HG03139 (cell line): ENCODE measurements around the gene RUNX1.
"Not testable (repeated sequence)": the region's sequence is repeated elsewhere in the genome, so short reads cannot be mapped to it uniquely, and the experiment has no call there.

Experiments
- ATAC-seq: cut with Tn5 transposase; IDR thresholded peaks from one replicate; pipeline ENCODE4 v1.9.1; 2021; ENCODE audit not compliant: unreplicated experiment

Gene RUNX1

GRCh38 chr21:34815831-34816705, 233.0 kb downstream of the RUNX1 start:
- no peak for ATAC-seq

- ATAC-seq, result no peak
Observed at GRCh38 chr21:34814529-34814951, 234.6 kb downstream of the RUNX1 start.

GRCh38 chr21:34813266-34813894, 235.7 kb downstream of the RUNX1 start:
- ATAC-seq, result no peak

- no peak for ATAC-seq
Observed at GRCh38 chr21:34812504-34813265, 236.4 kb downstream of the RUNX1 start.

- ATAC-seq, result no peak
Observed at GRCh38 chr21:34811368-34811767, 237.7 kb downstream of the RUNX1 start.

GRCh38 chr21:34810786-34811185, 238.3 kb downstream of the RUNX1 start:
- no peak for ATAC-seq

- no peak for ATAC-seq
Observed at GRCh38 chr21:34809822-34810221, 239.3 kb downstream of the RUNX1 start.

- no peak for ATAC-seq
Observed at GRCh38 chr21:34808569-34809204, 240.4 kb downstream of the RUNX1 start.

- no peak for ATAC-seq
Observed at GRCh38 chr21:34807881-34808568, 241.1 kb downstream of the RUNX1 start.

- peak; percentile 50 for ATAC-seq
Observed at GRCh38 chr21:34807146-34807880, 241.8 kb downstream of the RUNX1 start.

- ATAC-seq, result no peak
Observed at GRCh38 chr21:34806423-34806822, 242.7 kb downstream of the RUNX1 start.

- no peak for ATAC-seq
Observed at GRCh38 chr21:34805157-34805556, 243.9 kb downstream of the RUNX1 start.

- not testable (repeated sequence) for ATAC-seq
Observed at GRCh38 chr21:34804584-34804983, 244.5 kb downstream of the RUNX1 start.

GRCh38 chr21:34803782-34804370, 245.2 kb downstream of the RUNX1 start:
- no peak for ATAC-seq

- no peak for ATAC-seq
Observed at GRCh38 chr21:34802180-34802899, 246.8 kb downstream of the RUNX1 start.

- ATAC-seq, result no peak
Observed at GRCh38 chr21:34801519-34802132, 247.5 kb downstream of the RUNX1 start.

GRCh38 chr21:34800797-34801518, 248.1 kb downstream of the RUNX1 start:
- ATAC-seq, result no peak

- ATAC-seq, result no peak
Observed at GRCh38 chr21:34799092-34799491, 250.0 kb downstream of the RUNX1 start.
